WTC11 (cell line): Measurements from ENCODE around the gene NELL1. TPM values are rescaled to one million over a fixed set of nuclear protein-coding genes. Genes with fewer than 3 reads are reported as not detected.

Experiments used
- ATAC-seq: fragments of 200-7000 bp; cut with Tn5 transposase; 2 replicates; pipeline ENCODE4 v1.10.0; 2021; ENCODE audit warnings: mild to moderate bottlenecking, moderate library complexity
- CTCF ChIA-PET: fragments of 300-600 bp; sonication (Branson Sonifier 250); formaldehyde crosslinking; loops from one replicate; lab custom pipeline; 2021; ENCODE audit warnings: antibody characterized with exemption; lab: Charles Lee
- POLR2A ChIA-PET: fragments of 350-600 bp; sonication (Branson Sonifier 250); formaldehyde crosslinking; loops from one replicate; lab custom pipeline; 2021; ENCODE audit warnings: antibody characterized with exemption; lab: Charles Lee
- DNase-seq: peaks from one replicate; pipeline ENCODE4 v3.0.0; 2021; ENCODE audit warnings: low spot score
- H3K27ac Mint-ChIP-seq: 2 replicates; pipeline ENCODE4 v1.8.0; 2021; ENCODE audit warnings: mixed read lengths
- H3K27me3 Mint-ChIP-seq: 2 replicates; pipeline ENCODE4 v1.8.0; 2021; ENCODE audit warnings: low read depth, mild to moderate bottlenecking, moderate library complexity, mixed read lengths
- H3K36me3 Mint-ChIP-seq: 2 replicates; pipeline ENCODE4 v1.8.0; 2021; ENCODE audit warnings: mixed read lengths
- H3K4me1 Mint-ChIP-seq: 2 replicates; pipeline ENCODE4 v1.8.0; 2022; ENCODE audit warnings: mixed read lengths
- H3K4me3 Mint-ChIP-seq: 2 replicates; pipeline ENCODE4 v1.8.0; 2021; ENCODE audit warnings: mild to moderate bottlenecking, moderate library complexity, mixed read lengths
- H3K9me3 Mint-ChIP-seq: 2 replicates; pipeline ENCODE4 v1.8.0; 2021; ENCODE audit warnings: mixed read lengths
- CBFB ChIP-seq: sonication (generic); formaldehyde crosslinking; IDR thresholded peaks from 2 replicates; pipeline ENCODE4 v1.8.1; 2022; ENCODE audit warnings: mild to moderate bottlenecking, low read depth, missing genetic modification reagents
- ELF4 ChIP-seq: sonication (generic); formaldehyde crosslinking; IDR thresholded peaks from 2 replicates; pipeline ENCODE4 v1.8.1; 2022; ENCODE audit warnings: low read depth, mild to moderate bottlenecking, moderate library complexity, missing genetic modification reagents
- ETV6 ChIP-seq: sonication (generic); formaldehyde crosslinking; IDR thresholded peaks from 2 replicates; pipeline ENCODE4 v1.8.1; 2022; ENCODE audit warnings: mild to moderate bottlenecking, missing genetic modification reagents
- JUN ChIP-seq: sonication (generic); formaldehyde crosslinking; IDR thresholded peaks from 2 replicates; pipeline ENCODE4 v1.8.0; 2023; ENCODE audit warnings: mild to moderate bottlenecking, missing genetic modification reagents
- MXD4 ChIP-seq: fragments of 250-450 bp; sonication (Bioruptor Pico); IDR thresholded peaks from 2 replicates; pipeline ENCODE4 v1.8.0; 2021; ENCODE audit warnings: mild to moderate bottlenecking, moderate library complexity, borderline replicate concordance
- NFE2L1 ChIP-seq: sonication (generic); formaldehyde crosslinking; IDR thresholded peaks from 2 replicates; pipeline ENCODE4 v1.8.1; 2023; ENCODE audit warnings: missing genetic modification reagents
- NR3C1 ChIP-seq: sonication (generic); formaldehyde crosslinking; conservative IDR thresholded peaks from 2 replicates; pipeline ENCODE4 v1.8.1; 2023; ENCODE audit warnings: low read depth, mild to moderate bottlenecking, missing genetic modification reagents
- TEAD1 ChIP-seq: sonication (generic); formaldehyde crosslinking; IDR thresholded peaks from 2 replicates; pipeline ENCODE4 v1.8.0; 2022; ENCODE audit warnings: mild to moderate bottlenecking, missing genetic modification reagents
- ZNF263 ChIP-seq: sonication (generic); formaldehyde crosslinking; IDR thresholded peaks from 2 replicates; pipeline ENCODE4 v1.8.1; 2022; ENCODE audit warnings: low read depth, mild to moderate bottlenecking, moderate library complexity, missing genetic modification reagents
- total RNA-seq: library from RNA; stranded (reverse); gene quantifications from 3 replicates; pipeline ENCODE4 v1.2.3, GENCODE V29; 2021
- TF ChIP-seq, protein P1 (sequence below): fragments of 250-450 bp; sonication (Bioruptor Pico); IDR thresholded peaks from 2 replicates; pipeline ENCODE4 v1.9.0; 2021; ENCODE audit warnings: mild to moderate bottlenecking, borderline replicate concordance
- TF ChIP-seq, protein P2 (sequence below): sonication (generic); formaldehyde crosslinking; IDR thresholded peaks from 2 replicates; pipeline ENCODE4 v1.8.1; 2023; ENCODE audit warnings: mild to moderate bottlenecking, missing genetic modification reagents
- TF ChIP-seq, protein P3 (sequence below): sonication (generic); formaldehyde crosslinking; IDR thresholded peaks from 2 replicates; pipeline ENCODE4 v1.8.0; 2022; ENCODE audit warnings: mild to moderate bottlenecking, missing genetic modification reagents
- TF ChIP-seq, protein P4 (sequence below): sonication (generic); formaldehyde crosslinking; IDR thresholded peaks from 2 replicates; pipeline ENCODE4 v1.8.0; 2022; ENCODE audit warnings: mild to moderate bottlenecking, missing genetic modification reagents
- TF ChIP-seq, protein P5 (sequence below): sonication (generic); formaldehyde crosslinking; IDR thresholded peaks from 2 replicates; pipeline ENCODE4 v1.8.1; 2023; ENCODE audit warnings: mild to moderate bottlenecking, missing genetic modification reagents, moderate library complexity
- TF ChIP-seq, protein P6 (sequence below): sonication (generic); formaldehyde crosslinking; conservative IDR thresholded peaks from 2 replicates; pipeline ENCODE4 v1.8.1; 2023; ENCODE audit warnings: mild to moderate bottlenecking, low read depth, missing genetic modification reagents, moderate library complexity

NELL1 gene
- total RNA-seq, 1 experiment from 2014 or later, result 1.8 TPM

DNA sequence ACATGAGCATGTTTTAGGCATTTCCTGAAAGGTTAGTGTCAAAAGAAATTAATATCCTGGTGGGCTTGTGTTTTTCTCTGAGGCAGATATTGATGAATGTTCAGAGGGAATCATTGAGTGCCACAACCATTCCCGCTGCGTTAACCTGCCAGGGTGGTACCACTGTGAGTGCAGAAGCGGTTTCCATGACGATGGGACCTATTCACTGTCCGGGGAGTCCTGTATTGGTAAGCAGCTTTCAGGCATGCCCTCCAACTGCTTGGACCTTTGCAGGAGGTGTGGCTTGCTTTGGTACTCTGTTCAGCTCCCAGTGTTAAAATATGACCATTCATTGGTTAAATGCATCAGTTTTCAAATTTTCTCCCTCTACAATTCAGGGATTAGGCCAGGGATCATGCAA lies 864.9 kb downstream of the NELL1 start (continued):
- TF ChIP-seq, protein P1, sequence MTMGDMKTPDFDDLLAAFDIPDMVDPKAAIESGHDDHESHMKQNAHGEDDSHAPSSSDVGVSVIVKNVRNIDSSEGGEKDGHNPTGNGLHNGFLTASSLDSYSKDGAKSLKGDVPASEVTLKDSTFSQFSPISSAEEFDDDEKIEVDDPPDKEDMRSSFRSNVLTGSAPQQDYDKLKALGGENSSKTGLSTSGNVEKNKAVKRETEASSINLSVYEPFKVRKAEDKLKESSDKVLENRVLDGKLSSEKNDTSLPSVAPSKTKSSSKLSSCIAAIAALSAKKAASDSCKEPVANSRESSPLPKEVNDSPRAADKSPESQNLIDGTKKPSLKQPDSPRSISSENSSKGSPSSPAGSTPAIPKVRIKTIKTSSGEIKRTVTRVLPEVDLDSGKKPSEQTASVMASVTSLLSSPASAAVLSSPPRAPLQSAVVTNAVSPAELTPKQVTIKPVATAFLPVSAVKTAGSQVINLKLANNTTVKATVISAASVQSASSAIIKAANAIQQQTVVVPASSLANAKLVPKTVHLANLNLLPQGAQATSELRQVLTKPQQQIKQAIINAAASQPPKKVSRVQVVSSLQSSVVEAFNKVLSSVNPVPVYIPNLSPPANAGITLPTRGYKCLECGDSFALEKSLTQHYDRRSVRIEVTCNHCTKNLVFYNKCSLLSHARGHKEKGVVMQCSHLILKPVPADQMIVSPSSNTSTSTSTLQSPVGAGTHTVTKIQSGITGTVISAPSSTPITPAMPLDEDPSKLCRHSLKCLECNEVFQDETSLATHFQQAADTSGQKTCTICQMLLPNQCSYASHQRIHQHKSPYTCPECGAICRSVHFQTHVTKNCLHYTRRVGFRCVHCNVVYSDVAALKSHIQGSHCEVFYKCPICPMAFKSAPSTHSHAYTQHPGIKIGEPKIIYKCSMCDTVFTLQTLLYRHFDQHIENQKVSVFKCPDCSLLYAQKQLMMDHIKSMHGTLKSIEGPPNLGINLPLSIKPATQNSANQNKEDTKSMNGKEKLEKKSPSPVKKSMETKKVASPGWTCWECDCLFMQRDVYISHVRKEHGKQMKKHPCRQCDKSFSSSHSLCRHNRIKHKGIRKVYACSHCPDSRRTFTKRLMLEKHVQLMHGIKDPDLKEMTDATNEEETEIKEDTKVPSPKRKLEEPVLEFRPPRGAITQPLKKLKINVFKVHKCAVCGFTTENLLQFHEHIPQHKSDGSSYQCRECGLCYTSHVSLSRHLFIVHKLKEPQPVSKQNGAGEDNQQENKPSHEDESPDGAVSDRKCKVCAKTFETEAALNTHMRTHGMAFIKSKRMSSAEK (CRISPR knock-in tag), result no peak
- TF ChIP-seq, protein P2, sequence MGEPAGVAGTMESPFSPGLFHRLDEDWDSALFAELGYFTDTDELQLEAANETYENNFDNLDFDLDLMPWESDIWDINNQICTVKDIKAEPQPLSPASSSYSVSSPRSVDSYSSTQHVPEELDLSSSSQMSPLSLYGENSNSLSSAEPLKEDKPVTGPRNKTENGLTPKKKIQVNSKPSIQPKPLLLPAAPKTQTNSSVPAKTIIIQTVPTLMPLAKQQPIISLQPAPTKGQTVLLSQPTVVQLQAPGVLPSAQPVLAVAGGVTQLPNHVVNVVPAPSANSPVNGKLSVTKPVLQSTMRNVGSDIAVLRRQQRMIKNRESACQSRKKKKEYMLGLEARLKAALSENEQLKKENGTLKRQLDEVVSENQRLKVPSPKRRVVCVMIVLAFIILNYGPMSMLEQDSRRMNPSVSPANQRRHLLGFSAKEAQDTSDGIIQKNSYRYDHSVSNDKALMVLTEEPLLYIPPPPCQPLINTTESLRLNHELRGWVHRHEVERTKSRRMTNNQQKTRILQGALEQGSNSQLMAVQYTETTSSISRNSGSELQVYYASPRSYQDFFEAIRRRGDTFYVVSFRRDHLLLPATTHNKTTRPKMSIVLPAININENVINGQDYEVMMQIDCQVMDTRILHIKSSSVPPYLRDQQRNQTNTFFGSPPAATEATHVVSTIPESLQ (CRISPR knock-in tag), result no peak

DNA sequence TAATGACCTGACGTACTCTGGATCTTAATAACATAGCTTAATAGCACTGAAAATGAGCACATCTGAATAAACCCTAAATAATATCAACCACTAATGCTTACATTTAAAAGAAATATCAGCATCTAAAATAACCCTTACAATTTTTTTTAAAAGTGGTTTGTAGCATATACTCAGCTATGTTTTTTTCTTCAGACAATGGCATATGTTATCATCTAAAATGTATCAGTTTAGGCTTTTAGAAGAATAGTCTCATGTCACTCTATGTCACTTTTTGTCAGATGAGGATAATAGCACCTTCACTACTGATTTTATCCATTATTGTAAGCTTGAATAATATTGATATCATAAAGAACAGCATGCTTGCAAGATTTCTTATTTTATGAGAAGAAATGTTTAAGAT lies 868.6 kb downstream of the NELL1 start:
- Mint-ChIP-seq H3K27ac (no peak overlapping the region), H3K4me1 (no peaks in the 10 kb centered on the region), H3K9me3 (no peaks in the 10 kb centered on the region; the same call in 1 of the 2 replicates), H3K4me3 (no peak overlapping the region), H3K36me3 (no peaks in the 10 kb centered on the region), H3K27me3 (no peaks in the 10 kb centered on the region)
- ATAC-seq, result no peak
- CTCF ChIA-PET, result no interaction called here
- POLR2A ChIA-PET, result no interaction called here
- no peak for DNase-seq
- TF ChIP-seq NR3C1 (no peak), JUN (no peak), ZNF263 (CRISPR knock-in tag) (no peak), NFE2L1 (CRISPR knock-in tag) (no peak), ELF4 (CRISPR knock-in tag) (no peak), CBFB (CRISPR knock-in tag) (no peak), TEAD1 (CRISPR knock-in tag) (no peak), MXD4 (CRISPR knock-in tag) (no peak), ETV6 (CRISPR knock-in tag) (no peak)
- TF ChIP-seq, protein P3, sequence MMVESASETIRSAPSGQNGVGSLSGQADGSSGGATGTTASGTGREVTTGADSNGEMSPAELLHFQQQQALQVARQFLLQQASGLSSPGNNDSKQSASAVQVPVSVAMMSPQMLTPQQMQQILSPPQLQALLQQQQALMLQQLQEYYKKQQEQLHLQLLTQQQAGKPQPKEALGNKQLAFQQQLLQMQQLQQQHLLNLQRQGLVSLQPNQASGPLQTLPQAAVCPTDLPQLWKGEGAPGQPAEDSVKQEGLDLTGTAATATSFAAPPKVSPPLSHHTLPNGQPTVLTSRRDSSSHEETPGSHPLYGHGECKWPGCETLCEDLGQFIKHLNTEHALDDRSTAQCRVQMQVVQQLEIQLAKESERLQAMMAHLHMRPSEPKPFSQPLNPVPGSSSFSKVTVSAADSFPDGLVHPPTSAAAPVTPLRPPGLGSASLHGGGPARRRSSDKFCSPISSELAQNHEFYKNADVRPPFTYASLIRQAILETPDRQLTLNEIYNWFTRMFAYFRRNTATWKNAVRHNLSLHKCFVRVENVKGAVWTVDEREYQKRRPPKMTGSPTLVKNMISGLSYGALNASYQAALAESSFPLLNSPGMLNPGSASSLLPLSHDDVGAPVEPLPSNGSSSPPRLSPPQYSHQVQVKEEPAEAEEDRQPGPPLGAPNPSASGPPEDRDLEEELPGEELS (CRISPR knock-in tag), result no peak
- TF ChIP-seq, protein P1 (CRISPR knock-in tag), result no peak
- TF ChIP-seq, protein P4, sequence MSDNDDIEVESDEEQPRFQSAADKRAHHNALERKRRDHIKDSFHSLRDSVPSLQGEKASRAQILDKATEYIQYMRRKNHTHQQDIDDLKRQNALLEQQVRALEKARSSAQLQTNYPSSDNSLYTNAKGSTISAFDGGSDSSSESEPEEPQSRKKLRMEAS (CRISPR knock-in tag), result no peak
- TF ChIP-seq, protein P5, sequence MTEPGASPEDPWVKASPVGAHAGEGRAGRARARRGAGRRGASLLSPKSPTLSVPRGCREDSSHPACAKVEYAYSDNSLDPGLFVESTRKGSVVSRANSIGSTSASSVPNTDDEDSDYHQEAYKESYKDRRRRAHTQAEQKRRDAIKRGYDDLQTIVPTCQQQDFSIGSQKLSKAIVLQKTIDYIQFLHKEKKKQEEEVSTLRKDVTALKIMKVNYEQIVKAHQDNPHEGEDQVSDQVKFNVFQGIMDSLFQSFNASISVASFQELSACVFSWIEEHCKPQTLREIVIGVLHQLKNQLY (CRISPR knock-in tag), result no peak
- TF ChIP-seq, protein P2 (CRISPR knock-in tag), result no peak
- TF ChIP-seq, protein P6, sequence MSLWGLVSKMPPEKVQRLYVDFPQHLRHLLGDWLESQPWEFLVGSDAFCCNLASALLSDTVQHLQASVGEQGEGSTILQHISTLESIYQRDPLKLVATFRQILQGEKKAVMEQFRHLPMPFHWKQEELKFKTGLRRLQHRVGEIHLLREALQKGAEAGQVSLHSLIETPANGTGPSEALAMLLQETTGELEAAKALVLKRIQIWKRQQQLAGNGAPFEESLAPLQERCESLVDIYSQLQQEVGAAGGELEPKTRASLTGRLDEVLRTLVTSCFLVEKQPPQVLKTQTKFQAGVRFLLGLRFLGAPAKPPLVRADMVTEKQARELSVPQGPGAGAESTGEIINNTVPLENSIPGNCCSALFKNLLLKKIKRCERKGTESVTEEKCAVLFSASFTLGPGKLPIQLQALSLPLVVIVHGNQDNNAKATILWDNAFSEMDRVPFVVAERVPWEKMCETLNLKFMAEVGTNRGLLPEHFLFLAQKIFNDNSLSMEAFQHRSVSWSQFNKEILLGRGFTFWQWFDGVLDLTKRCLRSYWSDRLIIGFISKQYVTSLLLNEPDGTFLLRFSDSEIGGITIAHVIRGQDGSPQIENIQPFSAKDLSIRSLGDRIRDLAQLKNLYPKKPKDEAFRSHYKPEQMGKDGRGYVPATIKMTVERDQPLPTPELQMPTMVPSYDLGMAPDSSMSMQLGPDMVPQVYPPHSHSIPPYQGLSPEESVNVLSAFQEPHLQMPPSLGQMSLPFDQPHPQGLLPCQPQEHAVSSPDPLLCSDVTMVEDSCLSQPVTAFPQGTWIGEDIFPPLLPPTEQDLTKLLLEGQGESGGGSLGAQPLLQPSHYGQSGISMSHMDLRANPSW (CRISPR knock-in tag), result no peak
